IMR-90 (cell line): ENCODE data around the gene CLIC5. TPM values are rescaled to one million over a fixed set of nuclear protein-coding genes. Genes with fewer than 3 reads are reported as not detected.

Source experiments
- ATAC-seq: fragments of 200-7000 bp; cut with Tn5 transposase; 2 replicates; pipeline ENCODE4 v1.9.1; 2020; ENCODE audit warnings: low read depth, mild to moderate bottlenecking, moderate library complexity
- BruUV-seq: library from RNA; stranded (reverse); fragments of 400-500 nt; replicated peaks from 2 replicates; lab custom pipeline; 2021; lab: Mats Ljungman, UMichigan
- CTCF ChIA-PET: fragments of 300-600 bp; formaldehyde crosslinking; extraction: SDS; loops from one replicate; lab custom pipeline; 2021; ENCODE audit warnings: antibody characterized with exemption; lab: Yijun Ruan, JAX
- POLR2A ChIA-PET: fragments of 300-600 bp; sonication (Branson Sonifier 250); formaldehyde crosslinking; loops from one replicate; lab custom pipeline; 2022; ENCODE audit warnings: antibody characterized with exemption; ENCODE audit not compliant: unreplicated experiment; lab: Charles Lee
- DNase-seq: peaks from one replicate; pipeline ENCODE4 v3.0.0; 2013
- H2AFZ ChIP-seq: replicated peaks from 2 replicates; pipeline ENCODE3; 2013; ENCODE audit warnings: low read length, mild to moderate bottlenecking; ENCODE audit not compliant: poor library complexity
- H2AK5ac ChIP-seq: 2 replicates; pipeline ENCODE4 v1.6.1; 2013; ENCODE audit warnings: low read depth, low read length, inconsistent platforms
- H2AK9ac ChIP-seq: replicated peaks from 2 replicates; pipeline ENCODE3; 2013; ENCODE audit warnings: mild to moderate bottlenecking, low read depth, low read length, moderate library complexity; ENCODE audit not compliant: poor library complexity
- H2BK120ac ChIP-seq: 2 replicates; pipeline ENCODE4 v1.6.1; 2013; ENCODE audit warnings: low read depth, low read length, inconsistent platforms
- H2BK15ac ChIP-seq: 3 replicates; pipeline ENCODE4 v1.6.1; 2013; ENCODE audit warnings: low read depth, low read length, inconsistent platforms
- H2BK20ac ChIP-seq: 2 replicates; pipeline ENCODE4 v1.6.1; 2013; ENCODE audit warnings: low read depth, mild to moderate bottlenecking, inconsistent platforms, low read length, moderate library complexity
- H2BK5ac ChIP-seq: 2 replicates; pipeline ENCODE4 v1.6.1; 2013; ENCODE audit warnings: mild to moderate bottlenecking, low read depth, low read length, inconsistent platforms; ENCODE audit not compliant: poor library complexity, severe bottlenecking
- H3K14ac ChIP-seq: replicated peaks from 2 replicates; pipeline ENCODE4 v1.6.1; 2013; ENCODE audit warnings: low read depth, low read length, inconsistent platforms
- H3K18ac ChIP-seq: 2 replicates; pipeline ENCODE4 v1.6.1; 2013; ENCODE audit warnings: low read depth, low read length, control low read depth
- H3K23ac ChIP-seq: 2 replicates; pipeline ENCODE4 v1.6.1; 2013; ENCODE audit warnings: low read depth, low read length, inconsistent platforms
- H3K27ac ChIP-seq: 2 replicates; pipeline ENCODE4 v1.5.1; 2013; ENCODE audit warnings: mild to moderate bottlenecking, control low read depth, low read length; ENCODE audit not compliant: insufficient read depth
- H3K27me3 ChIP-seq: 2 replicates; pipeline ENCODE4 v1.6.1; 2013; ENCODE audit warnings: low read length; ENCODE audit not compliant: control insufficient read depth, insufficient read depth
- H3K36me3 ChIP-seq: 2 replicates; pipeline ENCODE4 v1.6.1; 2013; ENCODE audit warnings: low read length, mixed read lengths; ENCODE audit not compliant: control insufficient read depth, insufficient read depth
- H3K4ac ChIP-seq: 2 replicates; pipeline ENCODE4 v1.6.1; 2013; ENCODE audit warnings: low read depth, low read length, inconsistent platforms
- H3K4me1 ChIP-seq: 2 replicates; pipeline ENCODE4 v1.6.1; 2013; ENCODE audit warnings: low read length, mixed read lengths; ENCODE audit not compliant: control insufficient read depth, insufficient read depth
- H3K4me2 ChIP-seq: 2 replicates; pipeline ENCODE4 v1.6.1; 2013; ENCODE audit warnings: low read depth, mild to moderate bottlenecking, control low read depth, low read length, moderate library complexity
- H3K4me3 ChIP-seq: 2 replicates; pipeline ENCODE4 v1.5.1; 2013; ENCODE audit warnings: low read depth, mild to moderate bottlenecking, control low read depth, low read length, moderate library complexity; ENCODE audit not compliant: insufficient read depth
- H3K56ac ChIP-seq: 2 replicates; pipeline ENCODE4 v1.6.1; 2013; ENCODE audit warnings: low read length, inconsistent platforms; ENCODE audit not compliant: insufficient read depth; ENCODE audit errors: extremely low read depth
- H3K79me1 ChIP-seq, 2 experiments: 2 replicates each; pipeline ENCODE4 v1.6.1; 2013; ENCODE audit warnings: low read length in 2 of 2, inconsistent platforms in 1 of 2, low read depth in 1 of 2
- H3K9ac ChIP-seq: 2 replicates; pipeline ENCODE4 v1.6.1; 2013; ENCODE audit warnings: low read depth, low read length, control low read depth
- H3K9me1 ChIP-seq: 2 replicates; pipeline ENCODE4 v1.6.1; 2013; ENCODE audit warnings: low read length, inconsistent platforms; ENCODE audit not compliant: insufficient read depth
- H3K9me3 ChIP-seq: 2 replicates; pipeline ENCODE4 v1.6.1; 2013; ENCODE audit warnings: low read length; ENCODE audit not compliant: control insufficient read depth, insufficient read depth
- H4K20me1 ChIP-seq: 2 replicates; pipeline ENCODE4 v1.6.1; 2013; ENCODE audit warnings: low read length, inconsistent platforms; ENCODE audit not compliant: insufficient read depth
- H4K5ac ChIP-seq: 2 replicates; pipeline ENCODE4 v1.6.1; 2013; ENCODE audit warnings: mild to moderate bottlenecking, low read depth, low read length, control low read depth
- H4K8ac ChIP-seq, 2 experiments: 2 replicates each; pipeline ENCODE4 v1.6.1; 2013; ENCODE audit warnings: low read depth in 2 of 2, low read length in 2 of 2, control low read depth in 1 of 2, inconsistent platforms in 1 of 2
- H4K91ac ChIP-seq: 2 replicates; pipeline ENCODE4 v1.6.1; 2013; ENCODE audit warnings: low read depth, low read length, inconsistent platforms; ENCODE audit not compliant: insufficient read depth
- MAZ ChIP-seq: IDR thresholded peaks from 2 replicates; pipeline ENCODE4 v1.6.1; 2012; ENCODE audit warnings: low read depth, mild to moderate bottlenecking, low read length, improper control_type of control experiment, moderate library complexity, borderline replicate concordance
- NFE2L2 ChIP-seq: fragments of 150-350 bp; IDR thresholded peaks from 2 replicates; pipeline ENCODE4 v1.6.1; 2016; ENCODE audit warnings: low read depth, mild to moderate bottlenecking, low read length
- WGBS, 2 experiments: methylation state at CpG; one replicate each; pipeline versions ENCODE4 v1.1.5 to v1.1.7; 2013; ENCODE audit warnings: missing lambda C conversion rate in 2 of 2; ENCODE audit not compliant: insufficient read length in 1 of 2; ENCODE audit errors: extremely low coverage in 2 of 2; 5-methylcytosine and 5-hydroxymethylcytosine counted together
- dilution Hi-C: fragments of 300-500 bp; cut with HindIII; formaldehyde crosslinking; loops from one replicate; pipeline ENCODE4 v1.14.3; 2018; ENCODE audit warnings: low sequenced_read_pairs; ENCODE audit not compliant: unreplicated experiment
- in situ Hi-C: fragments of 300-500 bp; cut with MboI; formaldehyde crosslinking; loops from 3 replicates; pipeline ENCODE4 v1.14.3; 2019; ENCODE audit warnings: low sequenced_read_pairs, inconsistent platforms, mixed read lengths
- intact Hi-C: fragments of 100-400 bp; cut with micrococcal nuclease; formaldehyde crosslinking; loops from 2 replicates; pipeline ENCODE4 v1.10.0; 2022
- polyA plus RNA-seq, 3 experiments: library from polyadenylated mRNA; depleted of rRNA; stranded (reverse); fragments of >200 nt; gene quantifications; 2 replicates each; pipeline ENCODE4 v1.2.3, GENCODE V29; 2012; ENCODE audit warnings: low replicate concordance in 1 of 3
- total RNA-seq: library from RNA; depleted of rRNA; stranded (reverse); fragments of >200 nt; gene quantifications from 2 replicates; pipeline ENCODE4 v1.2.3, GENCODE V29; 2012

The CLIC5 gene
- total and polyA plus RNA-seq, 2 of the 4 experiments (the other 2 are of a cell fraction) = not detected

DNA sequence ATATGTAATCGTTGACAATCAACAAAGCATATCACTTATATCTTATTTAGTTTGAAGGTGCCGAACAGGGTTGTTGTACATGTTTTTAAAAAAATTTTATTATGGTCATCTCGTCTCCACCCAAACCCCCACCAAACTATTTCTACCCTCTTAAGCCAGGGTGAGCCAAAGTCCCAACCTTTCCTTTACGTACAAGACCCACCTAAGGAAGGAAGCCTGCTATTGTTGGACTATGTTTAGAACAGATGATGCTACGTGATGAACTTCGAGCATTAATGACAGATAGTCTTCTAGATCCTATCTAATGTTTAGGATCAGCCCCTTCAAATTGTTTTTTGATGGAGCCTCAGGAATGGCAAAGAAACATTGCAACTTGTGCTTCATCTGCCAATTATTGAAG is 44.4 kb downstream of the CLIC5 start:
- Histone ChIP-seq H4K91ac (no peak overlapping the region), H2BK5ac (no peak overlapping the region), H2BK120ac (no peak overlapping the region), H3K14ac (no peak overlapping the region), H2AK5ac (no peak overlapping the region), H4K8ac (no peak overlapping the region), H3K4me3 (no peak overlapping the region), H3K56ac (no peak overlapping the region), H4K5ac (no peak overlapping the region), H3K4me1 (no peaks in the 10 kb centered on the region), H2BK15ac (no peak overlapping the region), H2BK20ac (no peak overlapping the region), H3K23ac (no peak overlapping the region), H2AK9ac (no peak overlapping the region), H3K36me3 (no peaks in the 10 kb centered on the region), H3K18ac (no peak overlapping the region), H3K9me1 (no peaks in the 10 kb centered on the region), H3K9ac (no peak overlapping the region), H4K20me1 (no peaks in the 10 kb centered on the region), H3K27me3 (no peaks in the 10 kb centered on the region), H2AFZ (no peak overlapping the region), H3K9me3 (no peaks in the 10 kb centered on the region), H3K4ac (no peak overlapping the region), H3K79me1 (no peaks in the 10 kb centered on the region), H3K27ac (no peak overlapping the region), H3K4me2 (no peak overlapping the region)
- ChIA-PET CTCF (no interaction called here), POLR2A (no interaction called here)
- no CpG with 5 or more reads among the region's 6 CpGs for WGBS, 2 experiments
- no peak for DNase-seq
- dilution Hi-C loops (no loop called here), in situ Hi-C loops (no loop called here), intact Hi-C loops (no loop called here)
- TF ChIP-seq NFE2L2 (no peak), MAZ (no peak)
- ATAC-seq = no peak
- no TSS peak for BruUV-seq
